ENCODE data around the gene HEATR5B.

- TF ChIP-seq CEBPG (CRISPR knock-in tag; IDR thresholded peaks at IDR 0.05) (no peak), CEBPG (tag; conservative IDR thresholded peaks at IDR 0.05 in 1 of 2, IDR thresholded peaks at IDR 0.05 in 1 of 2) (no peak), CTCF (IDR thresholded peaks at IDR 0.05 in 2 of 3, conservative IDR thresholded peaks at IDR 0.05 in 1 of 3; ENCODE audit: insufficient read depth in 2 of 3, low read depth in 1 of 3, low read length in 3 of 3) (no peak), ZNF197 (CRISPR knock-in tag; IDR thresholded peaks at IDR 0.05; ENCODE audit: low read depth) (no peak), KLF1 (tag; IDR thresholded peaks at IDR 0.05) (no peak), ETS1 (conservative IDR thresholded peaks at IDR 0.05; ENCODE audit: control insufficient read depth, low read depth, low read length) (no peak), POLR2A (conservative IDR thresholded peaks at IDR 0.05) (no peak)
Measured at GRCh38 chr2:37084797-37085196, 625 bp upstream of the HEATR5B start.
